Hepatocyte (in vitro differentiated cells): ENCODE measurements around the gene UBA1.

Experiments used
- CTCF ChIP-seq: fragments of 200-600 bp; sonication (generic); IDR thresholded peaks from 2 replicates; pipeline ENCODE4 v1.5.1; 2016; ENCODE audit warnings: antibody characterized with exemption, mild to moderate bottlenecking; ENCODE audit not compliant: poor library complexity
- EZH2 ChIP-seq: fragments of 200-600 bp; sonication (generic); IDR thresholded peaks from 2 replicates; pipeline ENCODE4 v1.6.1; 2016; ENCODE audit warnings: antibody characterized with exemption, mild to moderate bottlenecking, borderline replicate concordance

- TF ChIP-seq EZH2: no peak
- no peak for TF ChIP-seq CTCF
Measured at GRCh38 chrX:47247999-47248320, 54.3 kb downstream of the UBA1 start.
